Vagina (tissue), 2 donors: ENCODE results near the gene PTGDS. TPM values are rescaled to one million over a fixed set of nuclear protein-coding genes. Genes with fewer than 3 reads are reported as not detected.

Experiments used
- DNase-seq, 2 donors: peaks; one replicate each; pipeline ENCODE4 v3.0.0-alpha.2; 2017; ENCODE audit errors: extremely low spot score in 2 of 2
- H3K27ac ChIP-seq: fragments of 200-600 bp; sonication (generic); one replicate; pipeline ENCODE4 v1.5.1; 2019
- H3K27me3 ChIP-seq: fragments of 200-600 bp; sonication (generic); one replicate; pipeline ENCODE4 v1.5.1; 2019
- H3K36me3 ChIP-seq, 2 donors: fragments of 200-600 bp; sonication (generic); one replicate each; pipeline ENCODE4 v1.5.1; 2017 to 2019
- H3K4me1 ChIP-seq: fragments of 200-600 bp; sonication (generic); one replicate; pipeline ENCODE4 v1.5.1; 2019
- H3K4me3 ChIP-seq, 2 donors: fragments of 200-600 bp; sonication (generic); 1 replicate in 1 of 2; 2 replicates in 1 of 2; pipeline ENCODE4 v1.5.1; 2016 to 2019
- H3K9me3 ChIP-seq: fragments of 200-600 bp; sonication (generic); one replicate; pipeline ENCODE4 v1.5.1; 2019
- CTCF ChIP-seq, 3 experiments: fragments of 450-650 bp in 2 of 3; fragments of 200-600 bp in 1 of 3; sonication (generic) in 1 of 3; IDR thresholded peaks; one replicate each; pipeline ENCODE4 v1.5.1; 2017 to 2019; ENCODE audit warnings: antibody characterized with exemption in 3 of 3, mild to moderate bottlenecking in 2 of 3, moderate library complexity in 2 of 3
- POLR2A ChIP-seq, 2 donors: fragments of 450-650 bp; IDR thresholded peaks; one replicate each; pipeline ENCODE4 v1.6.1; 2017; ENCODE audit warnings: antibody characterized with exemption in 2 of 2, mild to moderate bottlenecking in 2 of 2, moderate library complexity in 2 of 2
- POLR2AphosphoS5 ChIP-seq, 2 donors: sonication (generic); formaldehyde crosslinking; IDR thresholded peaks; one replicate each; pipeline ENCODE4 v1.9.0; 2017; ENCODE audit warnings: antibody characterized with exemption in 2 of 2, mild to moderate bottlenecking in 2 of 2, low read depth in 1 of 2; ENCODE audit not compliant: insufficient read depth in 1 of 2
- intact Hi-C: fragments of 100-400 bp; cut with DNase I; formaldehyde crosslinking; loops from one replicate; pipeline ENCODE4 v1.15.1; 2023
- total RNA-seq: library from RNA; depleted of rRNA; stranded (reverse); fragments of >200 nt; gene quantifications from one replicate; pipeline ENCODE4 v1.2.3, GENCODE V29; 2016

The PTGDS gene
- total RNA-seq, 1 donor from 2014 or later, result 301 TPM

- H3K27me3 ChIP-seq, result no peaks in the 10 kb centered on the region
- H3K36me3 ChIP-seq, result peaks cover 0 to 20% of the 10 kb centered on the region in 2 donors
- no peak for DNase-seq
- no peak for TF ChIP-seq POLR2AphosphoS5 (IDR thresholded peaks at IDR 0.05; ENCODE audit: insufficient read depth in 1 of 2, low read depth in 1 of 2)
- no peak for TF ChIP-seq POLR2A (IDR thresholded peaks at IDR 0.05)
- TF ChIP-seq CTCF (IDR thresholded peaks at IDR 0.05), result no peak
- no peak overlapping the region for H3K27ac ChIP-seq
- H3K9me3 ChIP-seq, result no peaks in the 10 kb centered on the region
- H3K4me3 ChIP-seq, result no peak overlapping the region
- no peaks in the 10 kb centered on the region for H3K4me1 ChIP-seq
- intact Hi-C loops, result no loop called here
Observed at GRCh38 chr9:137017791-137018497, 40.6 kb downstream of the PTGDS start.

- H3K36me3 ChIP-seq, result peaks cover 0 to 20% of the 10 kb centered on the region in 2 donors
- intact Hi-C loops, result no loop called here
- H3K4me3 ChIP-seq, result no peak overlapping the region
Observed at GRCh38 chr9:137018761-137019559, 41.7 kb downstream of the PTGDS start.

GRCh38 chr9:137019891-137020683 lies 42.8 kb downstream of the PTGDS start:
- peaks cover 0 to 20% of the 10 kb centered on the region in 2 donors for H3K36me3 ChIP-seq
- no peak overlapping the region for H3K4me3 ChIP-seq
- H3K27ac ChIP-seq, result no peak overlapping the region
- intact Hi-C loops, result no loop called here
- DNase-seq, result no peak
- H3K27me3 ChIP-seq, result no peaks in the 10 kb centered on the region
- H3K9me3 ChIP-seq, result no peaks in the 10 kb centered on the region
- H3K4me1 ChIP-seq, result no peaks in the 10 kb centered on the region
- TF ChIP-seq POLR2AphosphoS5 (IDR thresholded peaks at IDR 0.05; ENCODE audit: insufficient read depth in 1 of 2, low read depth in 1 of 2), result no peak
- no peak for TF ChIP-seq CTCF (IDR thresholded peaks at IDR 0.05)
- no peak for TF ChIP-seq POLR2A (IDR thresholded peaks at IDR 0.05)

More at GRCh38 chr9:137018761-137019559, 41.7 kb downstream of the PTGDS start:
- H3K27me3 ChIP-seq, result no peaks in the 10 kb centered on the region
- no peak for DNase-seq
- H3K9me3 ChIP-seq, result no peaks in the 10 kb centered on the region
- no peaks in the 10 kb centered on the region for H3K4me1 ChIP-seq
- no peak overlapping the region for H3K27ac ChIP-seq
- TF ChIP-seq CTCF (IDR thresholded peaks at IDR 0.05) (no peak), POLR2AphosphoS5 (IDR thresholded peaks at IDR 0.05; ENCODE audit: insufficient read depth in 1 of 2, low read depth in 1 of 2) (no peak)

GRCh38 chr9:137020771-137021567 lies 43.7 kb downstream of the PTGDS start:
- H3K27me3 ChIP-seq, result no peaks in the 10 kb centered on the region
- H3K36me3 ChIP-seq, result peaks cover 0 to 17% of the 10 kb centered on the region in 2 donors
- no peaks in the 10 kb centered on the region for H3K9me3 ChIP-seq
- DNase-seq, result no peak
- H3K4me3 ChIP-seq, result no peak overlapping the region
- intact Hi-C loops, result no loop called here
- no peak overlapping the region for H3K27ac ChIP-seq
- TF ChIP-seq CTCF (IDR thresholded peaks at IDR 0.05), result no peak
- H3K4me1 ChIP-seq, result peaks cover 8% of the 10 kb centered on the region
